ENCODE results near the gene TNFSF13.
"Not testable (repeated sequence)": the region's sequence is repeated elsewhere in the genome, so short reads cannot be mapped to it uniquely, and the experiment has no call there.

TNFSF13 gene

DNA sequence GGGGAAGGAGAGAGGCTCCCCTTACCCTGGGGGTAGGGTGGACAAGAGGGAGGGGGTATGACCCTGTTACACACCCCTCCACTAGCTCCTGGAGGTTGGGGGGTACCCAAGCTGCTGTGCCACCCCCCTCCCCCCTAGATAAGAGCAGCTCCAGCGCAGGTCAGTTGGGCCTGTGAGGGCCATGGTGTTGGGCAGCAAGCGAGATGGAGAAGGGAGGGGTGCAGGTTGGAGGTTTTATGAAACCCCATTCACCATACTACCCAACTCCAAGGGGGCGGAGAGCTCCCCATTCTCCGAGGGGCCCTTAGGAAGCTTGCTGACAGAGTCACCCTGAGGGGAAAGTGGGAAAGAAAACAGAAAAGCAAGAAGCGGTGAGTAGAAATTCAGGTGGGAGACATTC, 33.0 kb downstream of the TNFSF13 start:
- DNase-seq, result no peak

DNA sequence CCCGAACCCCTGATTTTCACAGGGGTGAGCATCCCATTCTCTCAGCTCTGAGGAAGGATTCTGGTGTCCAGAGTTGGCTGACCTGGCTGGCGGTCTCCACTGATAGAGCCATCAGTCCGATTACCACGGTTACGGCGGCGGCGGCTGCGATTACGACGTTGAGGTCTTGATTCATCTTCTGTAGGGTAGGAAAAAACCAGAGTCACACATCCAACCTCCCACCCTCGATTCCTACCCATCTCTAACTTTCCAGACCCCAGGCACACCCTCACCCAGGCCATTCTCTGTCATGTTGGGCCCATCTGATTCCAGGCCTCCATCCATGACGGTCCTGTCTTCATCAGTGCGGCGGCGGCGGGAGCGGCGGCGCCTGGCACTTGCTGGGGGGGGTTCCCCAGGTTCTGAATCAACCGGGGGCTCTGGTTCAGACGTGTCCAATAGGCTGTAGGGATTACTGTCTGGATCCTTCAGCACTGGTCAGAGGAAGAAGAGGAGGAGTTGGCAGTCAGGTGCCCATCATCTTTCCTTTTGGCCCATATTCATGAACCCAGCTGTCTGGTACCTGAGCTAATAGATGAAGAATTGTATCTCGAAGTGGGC, 34.0 kb downstream of the TNFSF13 start:
- DNase-seq, result no peak

GRCh38 chr17:7593296-7593695, 34.7 kb downstream of the TNFSF13 start:
- no peak for DNase-seq

DNA sequence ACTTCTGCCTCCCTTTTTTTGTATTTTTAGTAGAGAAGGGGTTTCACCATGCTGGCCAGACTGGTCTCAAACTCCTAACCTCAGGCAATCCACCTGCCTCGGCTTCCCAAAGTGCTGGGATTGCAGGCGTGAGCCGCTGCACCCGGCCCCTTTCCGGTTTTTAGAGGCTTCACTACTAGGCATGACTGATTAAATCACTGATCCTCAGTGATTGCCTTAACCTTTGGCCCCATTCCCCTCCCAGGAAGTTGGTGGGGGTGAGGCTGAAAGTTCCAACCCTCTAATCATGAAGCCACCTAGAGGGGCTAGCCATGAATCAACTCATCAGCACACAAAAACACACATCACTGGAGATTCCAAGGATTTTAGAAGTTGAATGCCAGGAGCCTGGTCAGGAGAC, 39.0 kb downstream of the TNFSF13 start:
- not testable (repeated sequence) for DNase-seq

DNA sequence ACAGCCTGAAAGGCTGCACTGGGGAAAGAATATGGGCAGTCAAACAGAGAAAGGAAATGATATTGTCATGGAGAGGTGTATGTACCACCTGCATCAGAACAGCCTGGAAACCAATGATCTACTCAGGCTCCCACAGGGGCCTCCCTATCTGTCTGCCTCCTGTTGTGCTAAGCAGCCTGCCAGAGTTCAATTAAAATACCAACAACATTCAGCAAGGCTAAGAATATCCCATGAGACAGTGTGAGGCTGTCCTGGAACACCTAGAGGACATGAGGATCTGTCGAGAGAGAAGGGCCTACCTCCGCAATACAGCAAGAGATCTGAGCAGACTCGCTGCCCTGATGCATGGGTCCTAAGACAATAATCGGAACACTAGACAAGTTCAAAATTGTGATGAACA, 47.7 kb downstream of the TNFSF13 start:
- no peak for DNase-seq

DNA sequence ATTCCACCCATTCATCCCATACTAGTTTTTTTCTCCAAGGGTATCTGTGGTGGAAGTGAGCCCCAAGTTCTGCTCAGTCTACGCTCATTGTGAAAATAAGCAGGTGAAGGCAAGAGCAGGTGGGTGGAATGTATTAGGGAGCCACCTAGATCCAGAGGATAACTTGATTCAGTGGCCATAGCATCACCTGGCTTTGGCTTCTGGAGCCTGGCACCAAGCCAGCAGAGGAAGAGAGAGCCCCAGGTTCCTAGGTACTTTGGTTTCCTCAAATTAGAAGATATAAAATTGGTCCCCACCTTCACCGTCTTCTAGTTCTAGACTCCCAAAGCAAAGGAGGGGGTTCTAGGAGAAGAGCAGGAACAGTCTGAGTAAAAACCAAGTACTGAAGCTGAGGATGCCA, 52.1 kb downstream of the TNFSF13 start:
- DNase-seq, result no peak

All from fibroblast of skin of scalp (primary cell).